HCEC 1CT (cell line): ENCODE data around the gene GATA6.
"Not testable (repeated sequence)": the region's sequence is repeated elsewhere in the genome, so short reads cannot be mapped to it uniquely, and the experiment has no call there.

Experiments used
- DNase-seq: peaks from one replicate; pipeline ENCODE4 v3.0.0-alpha.2; 2017

Gene GATA6

DNA sequence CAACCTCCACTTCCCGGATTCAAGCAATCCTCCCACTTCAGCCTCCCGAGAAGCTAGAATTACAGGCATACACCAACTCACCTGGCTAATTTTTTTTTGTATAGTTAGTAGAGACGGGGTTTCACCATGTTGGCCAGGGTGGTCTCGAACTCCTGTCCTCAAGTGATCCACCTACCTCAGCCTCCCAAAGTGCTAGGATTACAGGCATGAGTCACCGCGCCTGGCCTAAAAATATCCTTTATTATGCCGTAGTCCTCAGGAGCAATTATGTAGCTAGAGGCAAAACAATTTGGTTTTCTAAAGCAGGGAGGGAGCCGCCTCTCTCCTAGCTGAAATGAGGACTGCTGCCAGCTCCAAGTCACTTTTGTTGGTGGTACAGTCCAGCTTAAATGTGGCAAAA, 15.2 kb downstream of the GATA6 start:
- not testable (repeated sequence) for DNase-seq

- DNase-seq: no peak
Measured at GRCh38 chr18:22185273-22185672, 15.9 kb downstream of the GATA6 start.

DNA sequence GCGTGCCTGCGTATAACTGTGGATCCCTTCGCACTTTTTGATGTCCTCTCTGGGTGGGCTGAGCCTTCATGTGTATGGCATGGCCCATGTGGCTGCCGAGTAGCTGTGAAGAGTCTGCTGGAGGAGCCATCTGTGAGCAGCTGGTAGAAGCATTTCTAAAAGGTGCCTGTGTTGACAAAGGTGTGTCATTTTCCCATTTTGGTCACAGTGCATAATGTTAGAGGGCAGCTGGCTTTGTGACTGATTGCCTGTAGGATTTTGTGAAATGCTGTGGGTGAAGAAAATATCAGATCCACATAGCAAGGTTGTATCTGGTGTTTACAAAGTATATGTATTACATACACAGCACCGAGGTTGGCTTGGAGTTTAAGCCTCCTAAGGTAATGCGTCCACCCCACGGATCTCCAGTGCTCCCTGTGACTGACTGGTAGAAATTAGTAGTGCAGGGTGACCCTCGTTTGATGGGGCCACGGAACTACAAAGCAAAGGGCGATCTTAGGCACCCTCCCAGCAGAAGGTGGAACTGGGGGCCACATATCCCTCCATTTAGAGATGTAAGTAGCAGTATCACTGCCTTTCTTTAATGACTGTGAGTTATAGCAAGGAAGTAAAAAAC, 16.5 kb downstream of the GATA6 start:
- DNase-seq: no peak

GRCh38 chr18:22186484-22186971, 17.1 kb downstream of the GATA6 start:
- no peak for DNase-seq

DNA sequence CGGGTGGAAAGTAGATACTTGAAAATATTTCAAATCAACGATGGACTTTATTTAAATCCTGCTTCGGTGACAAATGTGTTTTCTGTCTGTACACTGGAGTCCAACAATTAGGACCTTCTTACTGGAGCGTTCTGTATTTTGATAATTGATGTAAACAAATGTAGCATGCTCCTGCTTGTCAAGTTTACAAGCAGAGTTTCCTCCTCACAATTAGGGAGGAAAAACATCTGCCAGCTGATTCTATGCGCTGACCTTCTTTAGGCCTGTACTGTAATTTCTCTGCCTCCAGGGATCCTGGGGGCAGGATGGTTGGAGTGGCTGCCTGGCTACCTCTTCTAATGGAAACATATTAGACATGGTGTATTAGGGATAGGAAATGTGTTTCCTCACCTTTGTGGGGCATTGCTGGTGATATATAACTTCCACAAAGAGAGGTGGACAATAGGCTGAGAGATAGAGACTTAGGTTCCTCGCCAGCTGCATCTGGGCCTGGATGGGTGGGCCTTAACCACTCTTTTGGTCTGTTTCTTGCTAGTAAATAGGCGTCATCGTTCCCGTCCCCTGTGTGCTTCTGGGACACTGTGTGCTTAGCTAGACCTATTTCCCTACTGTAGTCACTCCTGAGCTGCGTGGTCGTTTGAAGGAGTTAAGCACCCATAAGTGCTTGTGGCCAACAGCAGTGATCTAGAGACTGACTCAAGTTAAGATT, 19.3 kb downstream of the GATA6 start:
- no peak for DNase-seq

GRCh38 chr18:22189449-22190166, 20.2 kb downstream of the GATA6 start:
- DNase-seq: no peak

GRCh38 chr18:22191346-22191695, 21.9 kb downstream of the GATA6 start:
- DNase-seq: no peak

GRCh38 chr18:22191923-22192322, 22.5 kb downstream of the GATA6 start:
- no peak for DNase-seq

DNA sequence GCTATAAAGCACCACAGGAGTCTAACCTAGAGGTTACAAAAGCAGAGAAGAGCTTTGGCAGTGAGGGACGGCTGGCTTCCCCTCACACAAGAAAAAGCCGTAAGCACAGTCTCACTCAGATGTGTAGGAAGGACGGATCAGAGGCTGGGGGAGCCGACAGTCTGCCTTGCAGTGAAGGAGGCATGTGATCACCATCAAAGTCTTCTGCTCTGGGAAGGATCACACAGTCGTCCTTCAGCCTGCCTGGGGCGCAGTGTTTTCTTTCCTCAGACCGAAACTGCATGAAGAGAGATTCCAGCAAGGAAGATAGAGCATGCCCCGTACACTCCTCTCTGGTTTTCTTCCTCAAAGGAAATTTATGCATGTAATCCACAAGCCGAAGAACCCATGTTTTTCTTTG, 24.1 kb downstream of the GATA6 start:
- DNase-seq: no peak

DNA sequence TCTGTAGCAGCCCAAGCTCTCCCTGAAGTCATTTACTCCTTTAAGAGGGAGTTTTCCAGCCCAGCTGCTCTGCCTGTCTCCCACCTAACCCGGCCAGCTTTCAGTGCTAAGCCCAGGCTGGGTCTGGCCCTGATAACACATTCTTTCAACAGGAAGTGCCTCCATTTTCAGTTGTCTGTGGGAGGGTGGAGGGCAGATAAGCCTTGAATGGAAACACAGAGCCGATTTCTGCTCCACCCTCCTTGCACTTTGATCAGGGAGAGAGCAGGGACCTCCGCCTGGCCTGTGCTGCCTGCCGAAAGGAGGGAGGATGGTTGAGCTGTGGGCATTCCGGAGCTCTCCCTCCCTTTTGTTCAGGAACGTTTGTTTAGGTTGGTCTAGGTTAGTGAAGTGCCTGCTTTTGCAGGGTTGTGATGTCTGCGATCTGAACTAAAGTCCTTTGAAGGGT, 24.8 kb downstream of the GATA6 start:
- no peak for DNase-seq

DNA sequence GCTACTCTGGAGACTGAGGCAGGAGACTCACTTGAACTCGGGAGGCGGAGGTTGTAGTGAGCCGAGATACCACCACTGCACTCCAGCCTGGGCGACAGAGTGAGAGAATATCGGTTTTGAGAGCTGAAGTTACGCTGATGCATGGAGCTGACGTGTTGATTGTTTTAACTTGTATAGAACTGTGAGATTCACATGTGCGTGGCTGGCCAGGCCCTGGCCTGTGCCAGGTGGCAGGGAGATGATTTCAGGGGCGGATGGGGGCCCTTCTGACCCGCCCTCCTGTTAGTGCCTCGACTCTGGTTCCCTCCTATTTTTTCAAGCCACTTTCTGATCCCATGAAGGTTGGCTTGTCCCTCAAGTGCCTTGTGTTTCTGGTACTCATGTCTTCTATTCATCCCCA, 25.7 kb downstream of the GATA6 start:
- DNase-seq: no peak

DNA sequence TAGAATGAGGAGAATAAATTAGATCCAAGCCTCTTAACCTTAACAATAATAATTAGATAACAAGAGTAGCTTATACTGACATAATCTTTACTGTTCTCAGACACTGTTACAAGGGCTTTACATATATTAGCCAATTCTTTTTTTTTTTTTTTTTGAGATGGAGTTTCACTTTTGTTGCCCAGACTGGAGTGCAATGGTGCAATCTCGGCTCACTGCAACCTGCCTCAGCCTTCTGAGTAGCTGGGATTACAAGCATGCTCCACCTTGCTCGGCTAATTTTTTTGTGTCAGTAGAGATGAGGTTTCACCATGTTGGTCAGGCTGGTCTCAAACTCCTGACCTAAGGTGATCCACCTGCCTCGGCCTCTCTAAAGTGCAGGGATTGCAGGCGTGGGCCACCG, 27.6 kb downstream of the GATA6 start:
- not testable (repeated sequence) for DNase-seq

DNA sequence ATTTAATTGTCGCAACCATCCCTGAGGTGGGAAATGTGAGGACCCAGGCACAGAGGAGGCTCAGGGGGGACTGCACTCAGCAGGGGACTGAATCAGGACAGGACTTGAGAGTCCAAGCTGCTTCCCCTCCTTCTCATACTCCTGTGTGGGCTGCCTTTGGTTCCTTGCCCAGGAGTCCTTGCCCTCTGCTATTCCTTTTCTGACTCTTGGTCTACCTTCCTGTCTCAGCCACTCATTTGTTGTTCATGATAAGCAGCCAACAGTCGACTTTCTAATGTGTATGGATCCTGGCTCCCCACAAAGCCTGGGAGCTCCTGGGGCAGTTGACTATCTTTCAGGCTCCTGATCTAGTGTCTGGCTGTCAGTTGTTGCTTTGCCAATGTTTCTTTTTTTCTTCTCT, 28.3 kb downstream of the GATA6 start:
- DNase-seq: no peak

- no peak for DNase-seq
Measured at GRCh38 chr18:22198163-22198562, 28.8 kb downstream of the GATA6 start.

GRCh38 chr18:22199005-22199404, 29.6 kb downstream of the GATA6 start:
- no peak for DNase-seq

DNA sequence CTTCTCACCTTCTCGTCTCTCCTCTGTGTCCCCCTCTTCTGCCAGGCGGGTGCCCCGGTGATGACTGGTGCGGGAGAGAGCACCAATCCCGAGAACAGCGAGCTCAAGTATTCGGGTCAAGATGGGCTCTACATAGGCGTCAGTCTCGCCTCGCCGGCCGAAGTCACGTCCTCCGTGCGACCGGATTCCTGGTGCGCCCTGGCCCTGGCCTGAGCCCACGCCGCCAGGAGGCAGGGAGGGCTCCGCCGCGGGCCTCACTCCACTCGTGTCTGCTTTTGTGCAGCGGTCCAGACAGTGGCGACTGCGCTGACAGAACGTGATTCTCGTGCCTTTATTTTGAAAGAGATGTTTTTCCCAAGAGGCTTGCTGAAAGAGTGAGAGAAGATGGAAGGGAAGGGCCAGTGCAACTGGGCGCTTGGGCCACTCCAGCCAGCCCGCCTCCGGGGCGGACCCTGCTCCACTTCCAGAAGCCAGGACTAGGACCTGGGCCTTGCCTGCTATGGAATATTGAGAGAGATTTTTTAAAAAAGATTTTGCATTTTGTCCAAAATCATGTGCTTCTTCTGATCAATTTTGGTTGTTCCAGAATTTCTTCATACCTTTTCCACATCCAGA, 31.3 kb downstream of the GATA6 start:
- DNase-seq: no peak

- DNase-seq: no peak
Measured at GRCh38 chr18:22203035-22203434, 33.6 kb downstream of the GATA6 start.

GRCh38 chr18:22203536-22204213, 34.3 kb downstream of the GATA6 start:
- DNase-seq: no peak

DNA sequence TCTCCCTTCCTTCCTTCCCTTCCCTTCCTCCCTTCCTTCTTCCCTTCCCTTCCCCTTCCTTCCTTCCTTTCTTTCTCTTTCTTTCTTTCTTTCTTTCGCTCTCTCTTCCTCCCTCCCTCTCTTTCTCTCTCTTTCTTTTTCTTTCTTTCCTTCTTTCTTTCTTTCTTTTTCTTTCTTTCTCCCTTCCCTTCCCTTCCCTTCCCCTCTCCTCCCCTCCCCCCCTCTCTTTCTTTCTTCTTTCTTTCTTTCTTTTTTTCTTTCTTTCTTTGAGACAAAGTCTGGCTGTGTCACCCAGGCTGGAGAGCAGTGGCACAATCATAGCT, 34.8 kb downstream of the GATA6 start:
- DNase-seq: no peak

- DNase-seq: no peak
Measured at GRCh38 chr18:22204996-22205395, 35.6 kb downstream of the GATA6 start.

DNA sequence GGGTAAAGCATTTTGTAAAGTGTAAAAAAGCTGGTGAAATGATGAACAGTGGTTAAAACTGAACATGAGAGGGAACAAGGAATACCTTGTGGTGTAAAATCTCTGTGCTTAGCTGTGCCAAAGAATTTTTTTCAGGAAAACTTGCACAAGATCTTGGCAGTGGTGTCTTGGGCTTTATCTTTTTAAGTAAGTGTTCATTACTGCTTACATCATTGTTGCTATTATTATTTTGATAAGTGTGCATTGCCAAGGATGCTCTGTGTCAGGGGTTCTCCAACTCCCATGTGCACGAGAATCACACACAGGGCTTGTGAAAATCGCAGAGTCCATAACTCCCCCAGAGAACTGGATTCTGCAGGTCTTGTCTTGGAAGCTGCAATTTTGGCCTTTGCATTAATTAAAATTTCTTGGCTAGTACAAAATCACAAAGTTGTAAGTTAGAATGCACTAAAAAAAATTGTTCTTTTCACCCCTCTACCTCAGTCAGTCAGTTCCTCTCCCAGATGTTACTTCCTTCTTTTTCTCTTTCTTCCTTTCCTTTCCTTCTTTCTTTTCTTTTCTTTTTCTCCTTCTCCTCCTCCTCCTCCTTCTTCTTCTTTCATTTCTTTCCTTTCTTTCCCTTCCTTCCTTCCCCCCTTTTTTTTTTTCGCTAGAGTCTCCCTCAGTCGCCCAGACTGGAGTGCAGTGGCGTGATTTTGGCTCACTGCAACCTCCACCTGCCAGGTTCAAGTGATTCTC, 37.8 kb downstream of the GATA6 start:
- DNase-seq: no peak

DNA sequence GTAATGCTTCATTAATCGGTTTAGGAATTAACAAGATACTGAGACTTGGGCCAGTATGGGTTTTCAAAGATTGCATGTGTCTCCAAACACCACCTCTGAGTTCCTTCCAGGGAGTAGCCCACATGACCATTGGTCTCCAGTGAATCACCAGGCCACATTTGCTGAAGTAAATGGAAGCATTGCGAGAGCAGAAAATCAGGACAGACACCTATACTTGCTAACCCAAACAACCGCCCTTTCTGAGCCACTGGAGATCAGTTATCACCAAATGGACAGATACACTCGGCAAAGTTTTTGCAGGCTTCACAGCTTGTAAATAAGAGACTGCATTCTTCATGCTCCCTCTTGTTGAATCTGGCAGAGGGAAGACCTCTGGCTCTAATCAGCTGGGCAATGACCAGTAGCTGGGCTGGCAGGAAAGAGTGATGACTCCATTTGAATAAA, 40.9 kb downstream of the GATA6 start:
- DNase-seq: no peak
